Measurements from ENCODE around the gene ENOSF1.

ENOSF1 gene

DNA sequence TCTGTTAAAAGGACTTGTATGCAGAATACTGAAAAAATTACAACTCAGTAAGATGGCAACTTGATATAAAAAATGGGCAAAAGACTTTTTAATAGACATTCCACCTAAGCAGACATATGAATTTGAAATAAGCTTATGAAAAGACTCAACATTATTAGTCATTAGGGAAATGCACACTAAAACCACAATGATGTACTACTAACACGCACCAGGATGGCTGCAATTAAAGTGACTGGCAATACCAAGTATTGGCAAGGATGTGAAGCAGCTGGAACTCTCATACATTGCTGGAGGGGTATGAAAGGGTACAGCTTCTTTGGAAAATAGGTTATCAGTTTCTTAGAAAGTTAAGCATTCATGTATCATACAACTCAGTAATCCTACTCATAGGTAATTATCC lies 3.2 kb upstream of the ENOSF1 start:
- H3K4me3 ChIP-seq (ENCODE audit: low read depth, low read length), result no peak overlapping the region
- TF ChIP-seq, protein P1, sequence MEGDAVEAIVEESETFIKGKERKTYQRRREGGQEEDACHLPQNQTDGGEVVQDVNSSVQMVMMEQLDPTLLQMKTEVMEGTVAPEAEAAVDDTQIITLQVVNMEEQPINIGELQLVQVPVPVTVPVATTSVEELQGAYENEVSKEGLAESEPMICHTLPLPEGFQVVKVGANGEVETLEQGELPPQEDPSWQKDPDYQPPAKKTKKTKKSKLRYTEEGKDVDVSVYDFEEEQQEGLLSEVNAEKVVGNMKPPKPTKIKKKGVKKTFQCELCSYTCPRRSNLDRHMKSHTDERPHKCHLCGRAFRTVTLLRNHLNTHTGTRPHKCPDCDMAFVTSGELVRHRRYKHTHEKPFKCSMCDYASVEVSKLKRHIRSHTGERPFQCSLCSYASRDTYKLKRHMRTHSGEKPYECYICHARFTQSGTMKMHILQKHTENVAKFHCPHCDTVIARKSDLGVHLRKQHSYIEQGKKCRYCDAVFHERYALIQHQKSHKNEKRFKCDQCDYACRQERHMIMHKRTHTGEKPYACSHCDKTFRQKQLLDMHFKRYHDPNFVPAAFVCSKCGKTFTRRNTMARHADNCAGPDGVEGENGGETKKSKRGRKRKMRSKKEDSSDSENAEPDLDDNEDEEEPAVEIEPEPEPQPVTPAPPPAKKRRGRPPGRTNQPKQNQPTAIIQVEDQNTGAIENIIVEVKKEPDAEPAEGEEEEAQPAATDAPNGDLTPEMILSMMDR (IDR thresholded peaks at IDR 0.05; ENCODE audit: low read depth, low read length), result no peak

DNA sequence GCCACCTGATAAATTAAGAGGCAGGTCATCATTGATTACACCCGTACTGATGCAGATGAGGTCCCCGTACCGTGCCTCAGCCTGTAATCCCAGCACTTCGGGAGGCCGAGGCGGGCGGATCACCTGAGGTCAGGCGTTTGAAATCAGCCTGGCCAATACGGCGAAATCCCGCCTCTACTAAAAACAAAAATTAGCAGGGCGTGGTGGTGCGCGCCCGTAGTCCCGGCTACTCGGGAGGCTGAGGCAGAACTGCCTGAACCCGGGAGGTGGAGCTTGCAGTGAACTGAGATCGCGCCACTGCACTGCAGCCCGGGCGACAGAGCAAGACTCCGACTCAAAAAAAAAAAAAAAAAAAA lies 683 bp upstream of the ENOSF1 start:
- H3K4me3 ChIP-seq (ENCODE audit: low read depth, low read length), result no peak overlapping the region
- TF ChIP-seq, protein P1 (IDR thresholded peaks at IDR 0.05; ENCODE audit: low read depth, low read length), result no peak

- TF ChIP-seq, protein P1 (IDR thresholded peaks at IDR 0.05; ENCODE audit: low read depth, low read length), result no peak
- peak overlapping the region; percentile 76 for H3K4me3 ChIP-seq (ENCODE audit: low read depth, low read length)
Observed at GRCh38 chr18:711657-712400, 601 bp downstream of the ENOSF1 start.

DNA sequence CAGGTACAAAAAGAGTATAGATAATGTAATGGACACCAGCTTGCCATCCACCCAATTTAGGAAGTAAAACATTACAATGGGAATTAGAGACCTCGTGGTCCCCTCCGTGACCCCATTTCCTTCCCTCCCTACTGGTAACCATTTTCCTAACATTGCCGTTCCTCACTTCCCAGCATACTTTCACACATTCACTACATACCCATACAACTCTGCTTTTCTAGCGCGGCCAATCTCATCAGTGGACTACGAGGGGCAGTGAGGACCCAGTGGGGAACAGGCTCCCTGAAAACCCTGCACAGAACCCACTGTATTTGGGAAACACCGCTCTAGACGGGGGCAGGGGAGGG lies 1.1 kb downstream of the ENOSF1 start:
- peak overlapping the region; percentile 76 for H3K4me3 ChIP-seq (ENCODE audit: low read depth, low read length)
- TF ChIP-seq, protein P1 (IDR thresholded peaks at IDR 0.05; ENCODE audit: low read depth, low read length), result no peak

- TF ChIP-seq, protein P1 (IDR thresholded peaks at IDR 0.05; ENCODE audit: low read depth, low read length), result no peak
- peak overlapping the region; percentile 76 for H3K4me3 ChIP-seq (ENCODE audit: low read depth, low read length)
Observed at GRCh38 chr18:710418-711300, 1.8 kb downstream of the ENOSF1 start.

DNA sequence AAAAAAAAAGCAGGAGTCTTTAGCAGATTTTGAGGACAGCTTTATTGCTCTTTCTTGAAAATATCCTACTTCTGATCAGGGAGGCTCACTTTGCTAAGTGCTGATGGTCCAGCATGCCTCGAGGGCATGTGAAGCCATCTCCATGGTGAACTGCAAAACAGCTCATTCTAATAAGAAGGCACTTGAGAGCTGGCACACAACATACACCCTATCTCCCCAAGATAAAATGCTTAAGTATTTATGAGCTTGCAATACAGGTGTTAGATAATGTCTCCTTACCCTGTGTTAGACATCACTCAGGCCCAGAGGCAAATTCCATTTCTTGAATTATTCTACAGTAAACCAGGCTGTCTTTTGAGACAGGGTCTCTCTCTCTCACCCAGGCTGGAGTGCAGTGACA lies 2.7 kb downstream of the ENOSF1 start:
- TF ChIP-seq, protein P1 (IDR thresholded peaks at IDR 0.05; ENCODE audit: low read depth, low read length), result no peak
- no peak overlapping the region for H3K4me3 ChIP-seq (ENCODE audit: low read depth, low read length)

- H3K4me3 ChIP-seq (ENCODE audit: low read depth, low read length), result no peak overlapping the region
- TF ChIP-seq, protein P1 (IDR thresholded peaks at IDR 0.05; ENCODE audit: low read depth, low read length), result no peak
Observed at GRCh38 chr18:708096-708495, 4.3 kb downstream of the ENOSF1 start.

Measured in WI38 (cell line).